Measurements from ENCODE around the gene ERFL.
"Not testable (repeated sequence)": the region's sequence is repeated elsewhere in the genome, so short reads cannot be mapped to it uniquely, and the experiment has no call there.

Gene ERFL

GRCh38 chr19:41883821-41884733 is 44.2 kb downstream of the ERFL start:
- H3K4me3 ChIP-seq (ENCODE audit: low read depth, low read length): peak overlapping the region; percentile 94
- peak; percentile 90 for DNase-seq (ENCODE audit: low read depth)

DNA sequence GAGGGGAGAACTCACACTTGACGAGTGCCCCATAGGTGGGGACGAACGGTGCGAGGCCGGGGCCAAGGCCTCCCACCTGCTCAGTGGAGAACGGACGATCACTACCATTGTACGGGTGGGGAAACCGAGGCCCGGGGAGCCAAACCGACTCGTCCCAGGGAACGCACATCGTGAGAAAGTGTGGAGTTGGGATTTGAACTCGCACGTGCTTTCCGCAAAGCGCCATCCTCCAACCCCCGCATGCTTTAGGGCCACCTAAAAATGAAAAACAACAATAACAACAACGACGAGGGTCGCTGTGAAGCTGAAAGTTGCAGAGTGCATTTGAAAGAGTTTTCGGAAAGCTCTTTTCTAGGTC is 44.8 kb downstream of the ERFL start:
- no peak for DNase-seq (ENCODE audit: low read depth)

DNA sequence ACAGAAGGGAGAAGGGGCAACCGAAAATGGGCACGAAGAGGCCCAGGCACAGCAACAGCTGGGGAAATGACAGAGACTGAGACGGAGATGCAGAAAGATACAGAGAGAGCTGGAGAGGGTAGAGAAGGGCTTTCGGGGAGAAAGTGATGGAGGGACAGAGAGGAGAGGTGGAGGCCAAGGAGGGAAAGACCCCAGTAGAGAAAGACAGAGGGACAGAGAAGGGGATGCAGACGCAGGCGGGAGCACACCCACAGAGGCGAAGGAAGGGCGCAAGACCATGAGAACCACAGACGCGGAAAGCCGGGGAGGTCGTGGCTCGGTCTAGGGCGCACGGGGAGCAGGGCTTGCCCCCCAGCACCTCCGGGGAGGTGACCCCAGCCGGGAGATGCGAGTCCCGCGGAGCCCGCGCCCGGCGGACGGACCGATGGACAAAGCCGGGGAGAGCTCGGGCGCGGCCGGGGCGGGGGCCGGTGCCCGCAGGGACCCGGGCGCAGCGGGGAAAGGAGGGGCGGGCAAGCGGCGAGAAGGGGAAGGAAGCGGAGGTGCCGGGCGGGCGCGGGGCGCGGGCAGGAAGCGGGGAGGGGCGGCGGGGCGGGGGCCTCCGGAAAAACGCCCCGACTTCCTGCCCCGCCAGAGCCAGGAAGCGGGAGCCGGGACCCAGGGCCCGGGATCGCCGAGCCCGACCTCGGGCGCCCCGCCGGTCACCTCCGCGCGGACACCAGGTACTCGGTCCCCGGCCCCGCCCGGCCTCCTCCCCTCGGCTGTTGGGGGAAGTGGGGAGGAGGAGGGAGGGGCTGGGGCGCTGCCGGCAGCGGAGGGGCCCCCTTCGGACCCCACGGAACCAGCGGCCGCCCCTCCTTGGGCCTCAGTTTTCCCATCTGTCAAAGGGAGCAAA is 45.4 kb downstream of the ERFL start, which contains the start of gene ARHGEF1:
ARHGEF1 (plus strand) TSS at position 617 of the 895 bp plus-strand sequence. CDS start 4,899 bp downstream, outside the sequence.
- DNase-seq (ENCODE audit: low read depth): no peak
- peak within 1 kb of the TSS; percentile 94 for H3K4me3 ChIP-seq (ENCODE audit: low read depth, low read length)

More for the DNA sequence above, 44.8 kb downstream of the ERFL start:
- H3K4me3 ChIP-seq (ENCODE audit: low read depth, low read length): peak overlapping the region; percentile 94

GRCh38 chr19:41880329-41880708 is 47.9 kb downstream of the ERFL start:
- H3K4me3 ChIP-seq (ENCODE audit: low read depth, low read length): no peak overlapping the region
- DNase-seq (ENCODE audit: low read depth): no peak

GRCh38 chr19:41879670-41880328 is 48.5 kb downstream of the ERFL start:
- DNase-seq (ENCODE audit: low read depth): no peak
- no peak overlapping the region for H3K4me3 ChIP-seq (ENCODE audit: low read depth, low read length)

DNA sequence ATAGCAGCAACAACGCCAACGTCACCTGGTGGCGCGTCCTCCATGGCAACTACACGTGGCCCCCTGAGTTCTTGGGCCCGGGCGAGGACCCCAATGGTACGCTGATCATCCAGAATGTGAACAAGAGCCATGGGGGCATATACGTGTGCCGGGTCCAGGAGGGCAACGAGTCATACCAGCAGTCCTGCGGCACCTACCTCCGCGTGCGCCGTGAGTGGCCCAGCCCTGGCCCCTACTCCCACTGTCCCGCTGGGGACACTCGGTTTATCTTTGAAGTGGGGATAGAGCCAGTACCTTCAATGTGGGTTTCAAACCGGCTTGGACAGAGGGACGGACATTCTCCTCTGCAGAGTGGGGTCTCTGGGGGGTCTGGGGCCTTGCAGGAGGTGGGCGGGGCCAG is 49.2 kb downstream of the ERFL start:
- no peak for DNase-seq (ENCODE audit: low read depth)
- no peak overlapping the region for H3K4me3 ChIP-seq (ENCODE audit: low read depth, low read length)

GRCh38 chr19:41877916-41878905 is 50.0 kb downstream of the ERFL start:
- no peak for DNase-seq (ENCODE audit: low read depth)
- no peak overlapping the region for H3K4me3 ChIP-seq (ENCODE audit: low read depth, low read length)

GRCh38 chr19:41876847-41877832 is 51.1 kb downstream of the ERFL start, which contains the start of gene CD79A:
TSS of gene CD79A (plus strand) at chr19:41877279. CDS start at chr19:41877305, 26 bp downstream.
- no peak for DNase-seq (ENCODE audit: low read depth)

GRCh38 chr19:41875973-41876372 is 52.3 kb downstream of the ERFL start:
- DNase-seq (ENCODE audit: low read depth); H3K4me3 ChIP-seq (ENCODE audit: low read depth, low read length): not testable (repeated sequence)

More at GRCh38 chr19:41876847-41877832, 51.1 kb downstream of the ERFL start, which contains the start of gene CD79A:
- H3K4me3 ChIP-seq (ENCODE audit: low read depth, low read length): no peak within 1 kb of the TSS

DNA sequence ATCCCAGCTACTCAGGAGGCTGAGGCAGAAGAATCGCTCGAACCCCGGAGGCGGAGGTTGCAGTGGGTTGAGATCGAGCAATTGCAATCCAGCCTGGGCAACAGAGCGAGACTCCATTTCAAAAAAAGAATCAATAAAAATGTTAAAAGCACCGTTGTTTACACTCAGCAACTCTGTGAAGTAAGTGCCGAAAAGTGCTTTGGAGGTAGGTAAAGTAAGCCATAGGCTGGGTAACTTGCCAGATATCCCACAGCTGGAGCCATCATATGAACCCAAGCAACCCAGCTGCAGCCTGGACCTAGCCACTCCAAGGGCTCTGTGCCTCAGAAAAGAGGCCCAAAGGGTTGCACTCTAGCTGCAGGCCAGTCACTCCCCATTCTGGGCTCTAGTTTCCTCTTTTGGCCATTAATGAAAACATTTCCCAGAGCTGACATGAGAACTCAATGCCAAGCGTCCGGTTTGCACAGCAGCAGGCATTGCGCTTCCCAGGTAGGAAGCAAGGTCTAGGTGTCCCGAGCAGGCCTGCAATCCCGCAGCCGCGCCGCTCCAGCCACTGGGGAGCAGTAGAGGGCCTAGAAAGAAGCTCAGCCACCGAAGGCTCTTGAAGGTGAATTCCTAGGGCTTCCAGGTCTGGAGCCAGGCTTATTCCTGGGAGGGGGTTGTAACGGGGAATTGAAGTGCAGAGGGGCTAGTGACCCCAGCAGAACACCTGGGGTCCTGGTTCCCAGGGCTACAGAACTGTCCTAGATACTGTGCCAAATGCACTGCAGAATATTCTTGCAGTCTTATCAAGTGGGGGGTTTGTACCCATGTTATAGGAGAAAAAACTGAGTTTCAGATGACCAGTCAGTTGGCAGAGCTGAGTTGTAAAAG is 55.2 kb downstream of the ERFL start:
- no peak for DNase-seq (ENCODE audit: low read depth)
- no peak overlapping the region for H3K4me3 ChIP-seq (ENCODE audit: low read depth, low read length)

DNA sequence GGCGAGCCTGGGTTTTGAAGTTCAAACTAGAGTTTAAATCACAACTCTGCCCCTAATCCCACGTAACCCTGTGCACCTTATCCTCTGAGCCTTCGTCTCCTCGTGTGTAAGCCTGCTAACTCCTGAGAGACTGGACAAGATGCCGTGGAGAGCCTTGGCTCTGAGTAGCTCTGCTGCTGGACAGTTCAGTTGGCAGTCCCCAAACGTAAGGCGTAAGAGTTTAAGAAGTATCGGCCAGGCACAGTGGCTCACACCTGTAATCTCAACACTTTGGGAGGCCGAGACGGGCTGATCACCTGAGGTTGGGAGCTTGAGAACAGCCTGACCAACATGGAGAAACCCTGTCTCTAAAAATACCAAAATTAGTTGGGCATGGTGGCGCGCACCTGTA is 55.9 kb downstream of the ERFL start:
- H3K4me3 ChIP-seq (ENCODE audit: low read depth, low read length): no peak overlapping the region
- DNase-seq (ENCODE audit: low read depth): no peak

DNA sequence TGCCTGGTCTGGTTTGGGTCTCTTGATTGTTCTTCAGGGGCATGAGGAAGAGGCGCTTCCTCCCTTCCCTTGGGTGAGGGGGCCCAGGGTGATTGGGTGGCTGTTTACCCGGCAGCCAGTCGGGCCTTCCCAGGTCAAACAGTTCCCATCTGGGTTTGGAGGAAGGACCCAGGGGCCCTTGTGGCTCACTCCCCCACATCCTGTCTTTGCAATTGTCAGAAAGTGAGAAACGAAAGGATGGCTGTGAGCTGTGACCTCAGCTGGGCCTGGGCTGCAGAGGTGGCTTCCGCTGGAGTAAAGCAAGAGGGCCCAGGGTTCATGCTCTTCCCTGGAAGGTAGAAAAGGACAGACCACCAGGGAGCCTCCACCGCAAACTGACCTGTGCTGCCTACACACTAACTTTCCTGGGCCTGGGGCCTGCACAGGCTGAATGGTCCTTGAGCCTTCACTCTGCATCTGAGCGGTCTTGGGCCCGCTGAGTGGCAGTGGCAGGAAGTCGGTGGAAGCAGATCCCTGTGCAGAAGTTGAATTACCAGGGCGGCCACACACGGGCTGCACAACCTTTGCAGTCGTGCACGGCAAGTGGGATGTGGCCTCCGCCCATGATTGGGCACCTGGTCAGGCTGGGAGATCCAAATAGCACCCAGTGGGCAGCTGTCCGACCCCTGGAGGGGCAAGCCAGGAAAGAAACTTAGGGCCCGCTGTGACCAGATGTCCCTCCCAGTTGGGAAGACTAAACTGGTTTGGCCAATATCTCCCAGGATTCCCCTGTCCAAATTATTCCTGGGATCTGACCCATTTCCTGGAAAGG is 56.5 kb downstream of the ERFL start:
- no peak for DNase-seq (ENCODE audit: low read depth)
- H3K4me3 ChIP-seq (ENCODE audit: low read depth, low read length): no peak overlapping the region

DNA sequence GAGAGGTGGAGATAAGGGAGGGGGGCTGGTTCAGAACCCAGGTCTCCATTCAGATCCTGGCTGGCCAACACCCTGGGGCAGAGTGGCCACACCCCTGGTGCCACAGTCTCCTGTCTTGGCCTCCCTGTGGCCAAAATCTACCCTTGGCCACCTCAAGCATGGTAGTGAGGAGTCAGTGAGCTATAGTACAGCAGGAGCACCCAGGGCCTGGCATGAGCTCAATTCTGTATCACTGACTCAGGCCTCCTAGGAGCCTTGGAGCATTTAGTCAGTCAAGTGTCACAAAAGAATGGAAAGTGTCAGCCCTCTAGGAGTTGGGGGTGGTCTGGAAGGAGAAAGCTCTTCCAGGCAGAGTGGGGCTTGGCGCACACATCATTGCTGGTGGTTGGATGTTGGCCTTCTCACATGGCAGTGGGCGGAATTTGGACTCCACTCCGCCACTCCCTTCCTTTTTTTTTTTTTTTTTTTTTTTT is 57.8 kb downstream of the ERFL start:
- DNase-seq (ENCODE audit: low read depth): no peak
- H3K4me3 ChIP-seq (ENCODE audit: low read depth, low read length): no peak overlapping the region

DNA sequence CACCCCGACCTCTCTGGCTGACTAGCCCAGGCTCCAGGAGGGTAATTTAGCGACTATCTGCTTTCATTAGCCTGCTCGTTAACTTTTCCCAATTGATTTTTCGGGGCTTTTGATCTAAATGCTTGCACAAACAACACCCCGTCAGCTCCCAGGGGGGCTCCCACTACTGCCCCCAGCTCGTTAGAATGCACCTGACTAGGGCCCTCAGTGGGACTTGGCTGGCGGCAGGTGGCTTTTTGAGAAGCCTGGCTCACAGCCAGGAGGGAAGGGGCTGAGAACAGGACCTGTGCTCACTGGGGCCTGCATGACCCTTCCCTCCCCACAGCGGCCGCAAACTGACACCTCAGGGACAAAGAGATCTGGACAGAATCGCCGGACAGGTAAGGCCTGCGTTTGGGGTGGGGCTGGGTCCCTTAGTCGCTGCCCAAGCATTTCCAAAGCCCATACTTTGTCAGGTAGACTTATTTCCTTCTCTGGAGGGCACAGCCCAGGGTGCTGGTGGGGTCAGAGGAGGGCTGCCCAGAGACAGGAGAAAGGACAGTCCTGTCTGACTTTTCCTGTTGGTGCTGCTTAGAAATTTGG is 58.8 kb downstream of the ERFL start:
- no peak for DNase-seq (ENCODE audit: low read depth)
- no peak overlapping the region for H3K4me3 ChIP-seq (ENCODE audit: low read depth, low read length)

DNA sequence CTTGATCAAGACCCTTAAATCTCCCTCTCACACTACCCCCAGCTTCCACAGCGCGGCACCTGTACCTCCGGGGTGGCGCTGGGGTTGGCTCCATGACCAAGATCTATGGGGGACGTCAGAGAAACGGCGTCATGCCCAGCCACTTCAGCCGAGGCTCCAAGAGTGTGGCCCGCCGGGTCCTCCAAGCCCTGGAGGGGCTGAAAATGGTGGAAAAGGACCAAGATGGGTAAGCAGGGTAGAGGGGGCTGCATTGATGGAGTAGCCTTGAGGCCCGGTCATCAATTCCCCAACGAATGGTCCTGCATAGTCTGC is 59.3 kb downstream of the ERFL start:
- no peak overlapping the region for H3K4me3 ChIP-seq (ENCODE audit: low read depth, low read length)
- no peak for DNase-seq (ENCODE audit: low read depth)

Data from skeletal muscle cell (primary cell).